ENCODE measurements around the gene PELI2.

Gene PELI2

DNA sequence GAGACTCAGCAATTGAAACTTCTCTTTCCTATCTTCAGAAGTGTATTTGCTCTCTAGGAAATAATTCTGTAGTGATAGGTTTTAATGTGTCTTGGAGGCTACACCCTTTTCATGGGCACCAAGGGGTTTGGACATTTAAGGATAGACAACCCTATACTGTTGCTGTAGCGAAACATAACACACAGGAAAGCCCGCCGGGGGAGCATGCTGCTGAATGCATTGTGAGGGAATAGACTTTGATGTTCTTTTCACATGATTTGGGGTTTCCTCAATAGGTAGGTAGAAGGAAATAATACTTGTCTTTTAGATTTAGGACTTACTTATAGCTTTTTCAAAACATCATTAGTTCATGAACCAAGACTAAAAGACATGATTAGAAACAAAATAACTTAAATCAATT lies 97.0 kb downstream of the PELI2 start:
- Mint-ChIP-seq H3K36me3 (no peaks in the 10 kb centered on the region), H3K4me3 (no peak overlapping the region), H3K27me3 (no peaks in the 10 kb centered on the region), H3K27ac (no peak overlapping the region), H3K4me1 (peaks cover 26% of the 10 kb centered on the region), H3K9me3 (no peaks in the 10 kb centered on the region)

DNA sequence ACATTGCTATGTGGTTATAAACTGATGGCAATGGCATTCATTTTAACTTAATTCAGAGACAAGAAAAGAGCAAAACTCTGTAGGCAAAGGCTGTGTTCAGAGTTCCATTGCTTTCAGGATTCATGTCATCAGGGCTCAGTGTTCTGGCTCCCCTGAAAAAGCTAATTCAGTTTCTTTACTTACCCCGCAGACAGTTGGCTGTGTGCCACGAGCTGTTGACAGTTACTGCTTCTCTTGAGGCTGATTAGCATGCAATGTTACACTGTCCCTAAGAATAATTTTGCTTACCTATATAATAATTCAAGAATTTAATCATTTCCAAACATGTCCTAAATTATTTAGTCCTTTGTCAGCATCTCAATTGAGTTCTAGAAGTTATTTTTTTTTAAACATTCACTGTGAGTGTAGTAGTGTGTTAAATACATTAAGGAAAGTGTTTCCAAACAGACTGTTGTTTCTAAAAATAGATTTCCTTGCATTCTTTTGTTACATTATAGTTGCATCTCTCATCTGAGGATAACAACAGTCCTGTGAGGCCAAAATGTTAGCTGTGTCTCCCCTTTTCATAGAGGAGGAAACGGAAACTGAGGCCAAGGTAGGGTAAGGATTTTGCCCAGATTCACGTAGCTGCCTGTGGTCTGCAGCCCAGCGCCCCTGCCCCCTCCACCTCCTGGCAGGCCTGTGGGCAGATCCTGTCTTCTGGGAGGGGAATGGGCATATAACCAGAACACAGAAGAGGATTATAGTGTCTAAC lies 98.6 kb downstream of the PELI2 start:
- Mint-ChIP-seq H3K4me1 (peaks cover 29% of the 10 kb centered on the region), H3K36me3 (peaks cover 2% of the 10 kb centered on the region), H3K27ac (no peak overlapping the region), H3K27me3 (no peaks in the 10 kb centered on the region), H3K9me3 (no peaks in the 10 kb centered on the region), H3K4me3 (no peak overlapping the region)

DNA sequence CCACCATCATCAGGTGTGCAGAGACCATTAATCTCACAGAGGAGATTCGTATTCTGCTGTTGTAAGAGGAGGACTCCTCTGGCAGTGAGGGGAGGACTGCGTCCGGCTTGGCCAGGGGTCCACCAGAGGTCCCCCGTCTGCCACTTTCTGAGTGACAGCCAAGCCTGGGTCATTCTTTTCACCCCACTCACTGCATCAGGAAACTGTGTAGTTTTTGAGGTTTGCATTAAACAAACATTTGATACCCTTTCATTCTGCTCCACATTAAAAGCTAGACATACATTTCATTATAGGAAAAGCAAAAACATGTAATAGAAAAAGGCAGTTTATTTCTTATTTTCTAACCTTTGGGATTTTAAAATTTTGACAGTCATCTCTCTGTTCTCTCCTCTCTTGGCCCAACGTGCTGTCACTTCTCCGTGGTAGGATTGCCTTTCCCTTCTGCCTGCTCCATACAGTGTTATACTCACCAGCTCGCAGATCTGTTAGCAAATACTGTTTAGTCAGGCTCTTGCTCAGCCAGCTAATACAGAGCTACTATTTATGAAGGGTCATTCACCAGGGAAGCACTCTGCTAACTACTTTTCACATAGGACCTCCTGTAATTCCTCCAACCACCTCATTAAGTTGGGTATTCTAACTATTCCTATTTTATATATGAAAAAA lies 99.3 kb downstream of the PELI2 start:
- Mint-ChIP-seq H3K9me3 (no peaks in the 10 kb centered on the region), H3K27ac (no peak overlapping the region), H3K4me1 (peaks cover 29% of the 10 kb centered on the region), H3K4me3 (no peak overlapping the region), H3K36me3 (peaks cover 2% of the 10 kb centered on the region), H3K27me3 (no peaks in the 10 kb centered on the region)

DNA sequence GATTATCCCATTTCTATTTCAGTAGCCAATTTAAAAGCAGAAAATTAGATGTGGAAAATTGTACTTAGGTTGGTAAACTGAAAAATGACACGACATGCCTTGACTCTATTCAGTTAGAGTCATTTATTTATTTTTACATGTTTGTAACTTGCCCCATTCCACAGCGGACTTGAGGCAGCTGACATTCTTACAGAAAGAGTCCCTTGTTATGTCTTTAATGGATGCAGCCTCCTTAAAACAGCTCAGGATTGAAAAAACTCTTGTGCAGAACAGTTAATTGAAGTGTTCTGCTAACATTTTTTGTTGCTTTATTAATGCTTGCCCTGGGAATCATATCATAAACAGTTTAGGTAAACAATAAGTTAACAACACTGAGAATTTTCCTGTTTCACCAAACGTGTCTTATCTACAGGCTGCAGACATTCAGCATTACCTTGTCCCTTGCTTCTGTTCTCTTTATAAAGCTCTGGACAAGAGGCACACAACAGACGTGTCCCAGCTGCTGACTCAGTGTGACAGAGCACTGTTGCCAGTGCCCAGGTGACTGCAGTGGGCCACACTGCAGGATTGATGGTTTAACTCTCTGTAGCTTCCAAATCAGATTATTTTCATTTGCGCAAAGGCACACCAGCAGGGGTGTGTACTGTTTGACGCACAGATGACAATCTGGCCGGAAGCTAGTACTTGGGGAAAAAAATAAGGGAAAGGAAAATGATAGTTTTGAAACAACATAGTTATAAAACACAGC lies 101.6 kb downstream of the PELI2 start:
- Mint-ChIP-seq H3K27me3 (no peaks in the 10 kb centered on the region), H3K4me3 (no peak overlapping the region), H3K4me1 (peaks cover 16% of the 10 kb centered on the region), H3K27ac (no peak overlapping the region), H3K36me3 (peaks cover 7% of the 10 kb centered on the region), H3K9me3 (no peaks in the 10 kb centered on the region)

DNA sequence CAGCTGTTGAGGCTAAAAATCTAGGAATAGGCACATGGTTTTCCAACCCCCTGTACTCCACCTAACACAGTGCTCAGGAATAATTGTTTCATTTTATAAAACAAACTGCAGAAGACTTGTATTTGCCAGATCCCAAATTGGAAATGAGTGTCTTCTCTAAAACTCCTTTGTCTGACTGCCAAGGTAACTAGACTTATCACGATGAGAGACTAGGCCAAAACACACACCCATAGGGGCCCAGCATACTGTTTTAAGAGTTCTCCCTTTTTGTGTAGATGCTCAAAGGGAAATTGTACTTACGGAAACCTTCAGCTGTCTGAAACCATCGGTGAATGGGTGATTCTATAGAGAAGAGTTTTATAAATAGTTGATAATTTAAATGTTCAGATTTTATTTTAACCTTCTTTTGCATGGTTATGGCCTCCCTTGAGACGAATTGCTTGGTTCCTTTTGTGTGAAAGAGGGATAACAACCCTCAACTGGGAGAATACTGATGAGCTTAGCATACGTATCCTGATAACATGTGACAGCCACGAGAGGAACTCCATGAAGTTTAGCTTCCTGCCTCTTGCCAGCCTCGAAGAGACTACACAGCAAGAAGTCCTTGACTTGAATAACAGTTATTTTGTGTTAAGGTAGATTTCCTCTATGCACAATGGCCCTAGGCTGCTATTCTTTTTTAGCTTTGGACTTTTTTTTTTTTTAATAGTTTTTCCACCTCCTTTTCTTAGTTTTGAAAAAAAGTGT lies 103.3 kb downstream of the PELI2 start:
- peaks cover 12% of the 10 kb centered on the region for H3K36me3 Mint-ChIP-seq
- H3K27ac Mint-ChIP-seq: no peak overlapping the region
- H3K4me3 Mint-ChIP-seq: no peak overlapping the region
- H3K9me3 Mint-ChIP-seq: no peaks in the 10 kb centered on the region
- H3K4me1 Mint-ChIP-seq: peaks cover 5% of the 10 kb centered on the region
- H3K27me3 Mint-ChIP-seq: no peaks in the 10 kb centered on the region

DNA sequence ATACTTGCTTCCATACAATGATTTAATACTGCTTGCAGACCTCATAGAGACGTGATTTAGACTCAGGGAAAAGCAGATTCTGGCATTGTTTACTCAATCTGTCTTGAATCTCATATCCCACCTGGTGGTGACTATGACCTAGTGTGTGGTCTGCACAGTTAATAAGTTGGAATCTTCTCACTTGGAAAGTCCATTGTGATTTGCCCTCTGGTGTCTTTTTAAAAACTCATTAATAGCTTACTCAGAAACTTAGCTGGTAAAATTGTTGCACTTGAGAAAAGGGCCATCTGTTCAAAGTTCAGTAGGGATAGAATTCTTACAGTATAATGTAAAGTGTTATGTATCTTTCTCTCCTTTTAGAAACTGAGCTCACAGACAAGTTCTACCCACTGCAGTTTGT lies 106.0 kb downstream of the PELI2 start:
- Mint-ChIP-seq H3K4me1 (peaks cover 5% of the 10 kb centered on the region), H3K36me3 (peaks cover 13% of the 10 kb centered on the region), H3K9me3 (no peaks in the 10 kb centered on the region), H3K27ac (no peak overlapping the region), H3K4me3 (no peak overlapping the region), H3K27me3 (no peaks in the 10 kb centered on the region)

DNA sequence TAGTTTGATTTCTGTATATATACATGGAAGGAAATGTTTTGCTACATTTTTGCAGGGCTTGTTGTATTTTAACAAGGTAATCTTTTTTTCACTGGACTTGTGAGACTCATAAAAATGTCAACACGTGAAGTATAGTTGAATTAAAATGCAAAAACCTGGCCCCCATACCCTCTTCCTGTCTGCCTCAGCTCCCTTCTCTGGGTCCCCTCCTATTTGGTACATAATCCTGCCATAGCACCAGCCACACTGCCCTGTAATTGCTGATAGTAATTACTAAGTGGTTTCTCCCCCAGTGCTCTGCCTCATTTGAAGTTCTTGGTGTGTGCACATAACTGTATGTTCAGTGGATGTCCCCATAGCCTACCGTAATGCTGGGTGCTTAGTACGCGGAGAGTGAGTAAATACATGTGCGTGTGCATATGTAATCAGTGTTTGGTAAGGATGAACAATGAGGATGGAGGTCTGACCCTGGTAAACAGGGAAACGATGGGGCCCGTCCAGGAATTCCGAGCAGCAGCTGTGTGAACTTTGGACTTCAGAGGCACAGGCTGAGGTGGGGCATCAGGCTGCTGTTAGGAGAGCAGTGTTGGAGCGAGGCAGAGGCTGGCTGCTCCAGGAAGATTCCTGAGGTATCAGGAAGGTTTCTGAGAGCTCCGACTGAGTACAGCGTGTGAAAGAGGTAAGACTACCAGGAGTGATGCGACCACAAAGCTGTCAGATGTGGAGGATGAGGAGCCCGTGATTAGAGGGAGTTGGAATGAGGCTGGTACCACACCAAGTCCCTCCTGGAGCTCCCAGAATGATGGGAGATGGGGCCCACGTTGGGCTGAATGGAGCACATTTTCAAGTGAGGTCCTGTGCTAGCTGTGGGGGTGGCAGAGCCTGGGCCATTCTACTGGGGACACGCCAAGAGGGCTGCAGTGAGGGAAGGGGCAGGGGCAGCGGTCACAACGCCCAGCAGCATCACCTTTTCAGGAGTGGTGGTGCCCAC lies 106.8 kb downstream of the PELI2 start:
- H3K9me3 Mint-ChIP-seq: no peaks in the 10 kb centered on the region
- no peaks in the 10 kb centered on the region for H3K27me3 Mint-ChIP-seq
- H3K27ac Mint-ChIP-seq: no peak overlapping the region
- peaks cover 5% of the 10 kb centered on the region for H3K4me1 Mint-ChIP-seq
- H3K4me3 Mint-ChIP-seq: no peak overlapping the region
- H3K36me3 Mint-ChIP-seq: peaks cover 13% of the 10 kb centered on the region

DNA sequence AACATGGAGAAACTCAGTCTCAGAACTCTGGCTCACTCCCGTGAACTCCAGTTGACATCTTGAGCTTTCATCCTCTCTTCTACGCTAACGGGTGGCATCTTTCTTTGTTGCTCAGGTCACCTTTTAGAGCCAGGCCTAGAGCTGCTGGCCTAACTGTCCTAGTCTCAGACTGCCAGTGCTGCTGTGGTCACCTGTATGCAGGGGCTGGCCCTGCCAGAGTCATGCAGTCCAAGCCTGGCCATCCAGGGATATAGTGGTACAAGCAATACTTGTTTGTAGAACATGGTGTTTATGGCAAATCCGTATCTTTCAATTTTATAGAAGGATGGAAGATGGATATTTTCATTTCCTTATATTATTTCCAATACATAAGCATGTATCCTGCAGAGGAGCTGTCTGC lies 117.2 kb downstream of the PELI2 start:
- Mint-ChIP-seq H3K27ac (no peak overlapping the region), H3K4me3 (no peak overlapping the region), H3K9me3 (peaks cover 5% of the 10 kb centered on the region), H3K36me3 (peaks cover 1% of the 10 kb centered on the region), H3K4me1 (no peaks in the 10 kb centered on the region), H3K27me3 (no peaks in the 10 kb centered on the region)

DNA sequence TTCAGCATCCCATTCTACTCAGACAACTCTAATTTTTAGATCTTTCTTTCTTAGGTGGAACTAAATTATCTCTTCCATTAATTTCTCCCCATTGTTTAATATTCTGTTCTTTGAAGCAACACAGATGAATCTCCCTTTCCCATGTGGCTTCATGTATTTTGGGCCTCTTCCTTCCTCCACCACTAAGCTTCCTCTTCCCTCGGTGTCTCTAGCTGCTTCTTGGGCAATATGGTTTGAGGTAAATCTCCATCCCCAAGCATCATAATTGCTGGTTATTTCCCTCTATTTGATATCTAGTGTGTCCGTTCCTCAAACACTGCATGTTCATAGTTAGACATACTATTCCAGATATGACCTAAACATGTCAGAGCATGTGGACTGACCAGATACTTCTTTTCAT lies 119.2 kb downstream of the PELI2 start:
- Mint-ChIP-seq H3K4me3 (no peak overlapping the region), H3K36me3 (peaks cover 9% of the 10 kb centered on the region), H3K27me3 (no peaks in the 10 kb centered on the region), H3K9me3 (no peaks in the 10 kb centered on the region), H3K27ac (no peak overlapping the region), H3K4me1 (no peaks in the 10 kb centered on the region)

DNA sequence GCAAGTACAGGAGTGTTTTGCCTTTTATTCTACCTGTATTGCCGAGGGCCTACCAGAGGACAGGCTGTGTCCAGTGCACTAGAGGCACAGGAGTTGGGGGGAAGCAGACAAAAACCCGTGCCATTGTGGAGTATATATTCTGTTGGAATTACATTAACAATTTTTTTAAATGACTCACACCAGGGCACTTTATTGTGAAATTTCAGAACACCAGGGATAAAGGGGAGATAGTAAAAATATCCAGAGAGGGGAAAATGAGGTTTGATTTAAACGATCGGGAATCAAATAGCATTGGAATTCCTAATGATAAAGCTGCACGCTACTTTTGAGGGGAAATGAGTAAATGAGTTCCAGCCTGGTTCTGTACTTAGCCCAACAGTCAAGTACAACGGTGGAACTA lies 123.2 kb downstream of the PELI2 start:
- Mint-ChIP-seq H3K9me3 (no peaks in the 10 kb centered on the region), H3K27me3 (no peaks in the 10 kb centered on the region), H3K36me3 (peaks cover 11% of the 10 kb centered on the region), H3K4me3 (no peak overlapping the region), H3K4me1 (no peaks in the 10 kb centered on the region), H3K27ac (no peak overlapping the region)

DNA sequence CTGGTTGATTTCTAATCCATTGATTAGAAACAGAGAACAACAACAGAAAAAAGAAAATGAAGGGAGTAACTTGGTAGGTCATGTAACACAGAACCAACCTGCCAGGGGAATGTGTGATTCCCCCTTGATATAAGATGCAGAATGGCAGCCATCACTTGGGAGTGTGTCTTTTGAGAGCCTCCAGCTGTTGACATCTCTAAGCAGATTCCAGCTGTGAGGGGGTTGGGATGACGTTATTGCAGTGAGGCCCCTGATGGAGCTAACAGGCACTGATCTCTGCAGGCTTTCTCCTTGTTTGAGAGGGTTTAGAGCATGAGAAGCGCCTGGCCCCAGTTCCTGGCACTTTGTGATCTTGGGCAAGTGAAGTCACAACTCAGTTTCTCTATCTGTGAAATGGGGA lies 124.9 kb downstream of the PELI2 start:
- Mint-ChIP-seq H3K36me3 (peaks cover 14% of the 10 kb centered on the region), H3K4me1 (no peaks in the 10 kb centered on the region), H3K4me3 (no peak overlapping the region), H3K27ac (no peak overlapping the region), H3K9me3 (no peaks in the 10 kb centered on the region), H3K27me3 (no peaks in the 10 kb centered on the region)

DNA sequence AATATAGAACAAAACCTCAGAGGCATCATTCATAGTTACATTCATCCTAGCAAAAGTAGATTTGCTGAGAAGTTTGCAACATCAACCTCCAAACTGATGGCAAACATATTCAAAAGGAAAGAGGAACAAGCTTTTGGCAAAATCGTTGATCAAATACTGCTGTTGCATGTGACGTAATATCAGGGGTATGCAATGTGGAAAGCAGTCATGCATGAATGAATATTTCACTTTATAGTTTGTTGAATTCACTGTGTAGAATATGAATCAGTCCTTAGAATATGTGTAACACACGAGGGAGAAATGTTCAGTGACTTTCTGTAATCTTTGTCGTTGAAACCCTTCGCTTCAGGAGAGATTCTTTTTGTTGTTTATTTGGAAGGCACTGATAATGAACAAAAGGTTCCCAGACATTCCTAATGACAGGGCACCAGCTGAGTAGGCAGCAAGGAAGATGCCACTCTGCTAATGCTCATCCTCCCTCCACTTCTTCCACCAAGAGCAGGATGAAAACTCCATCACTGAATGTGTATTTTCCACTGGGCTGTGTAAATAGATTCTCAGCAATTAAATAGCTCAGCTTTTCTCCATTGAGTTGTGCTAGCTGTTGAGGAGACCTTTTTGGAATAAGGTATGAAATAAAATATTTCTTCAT lies 126.1 kb downstream of the PELI2 start:
- Mint-ChIP-seq H3K4me1 (no peaks in the 10 kb centered on the region), H3K9me3 (no peaks in the 10 kb centered on the region)

DNA sequence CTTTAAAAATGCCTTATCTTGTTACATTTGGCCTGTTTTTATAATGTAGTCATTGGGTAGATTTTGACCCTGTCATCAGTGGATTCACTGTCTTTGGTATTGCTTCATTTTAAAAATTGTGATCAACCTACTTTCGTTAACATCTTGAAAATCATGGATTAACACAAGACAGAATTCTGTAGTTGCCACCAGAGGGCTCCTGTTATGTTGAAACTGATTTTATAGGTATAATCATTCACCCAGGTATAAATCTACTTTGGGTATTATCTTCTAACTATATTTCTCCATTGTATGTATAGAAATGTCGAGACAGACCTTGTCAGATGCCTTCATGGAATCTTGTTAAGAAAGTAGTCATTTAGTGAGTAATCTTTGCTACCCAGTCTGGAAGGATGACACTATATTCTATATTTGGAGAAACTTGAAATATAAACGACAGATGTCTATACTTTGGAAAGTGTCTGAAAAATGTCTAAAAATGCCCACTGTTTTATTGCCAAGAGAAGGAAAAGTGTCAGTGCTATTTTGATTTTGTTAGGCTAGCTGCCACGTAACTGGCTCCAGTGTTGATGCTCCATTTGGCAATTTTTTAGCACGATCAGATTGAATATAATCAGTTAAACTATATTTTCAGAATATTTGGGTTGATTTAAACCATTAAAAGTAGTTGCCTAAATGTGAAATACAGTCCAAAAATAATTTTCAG lies 129.4 kb downstream of the PELI2 start:
- H3K4me3 Mint-ChIP-seq: no peak overlapping the region
- peaks cover 10% of the 10 kb centered on the region for H3K9me3 Mint-ChIP-seq
- H3K27ac Mint-ChIP-seq: no peak overlapping the region
- H3K36me3 Mint-ChIP-seq: peaks cover 16% of the 10 kb centered on the region
- no peaks in the 10 kb centered on the region for H3K27me3 Mint-ChIP-seq
- no peaks in the 10 kb centered on the region for H3K4me1 Mint-ChIP-seq

More for the DNA sequence above, 126.1 kb downstream of the PELI2 start:
- H3K27me3 Mint-ChIP-seq: no peaks in the 10 kb centered on the region
- H3K27ac Mint-ChIP-seq: no peak overlapping the region
- no peak overlapping the region for H3K4me3 Mint-ChIP-seq
- peaks cover 18% of the 10 kb centered on the region for H3K36me3 Mint-ChIP-seq

DNA sequence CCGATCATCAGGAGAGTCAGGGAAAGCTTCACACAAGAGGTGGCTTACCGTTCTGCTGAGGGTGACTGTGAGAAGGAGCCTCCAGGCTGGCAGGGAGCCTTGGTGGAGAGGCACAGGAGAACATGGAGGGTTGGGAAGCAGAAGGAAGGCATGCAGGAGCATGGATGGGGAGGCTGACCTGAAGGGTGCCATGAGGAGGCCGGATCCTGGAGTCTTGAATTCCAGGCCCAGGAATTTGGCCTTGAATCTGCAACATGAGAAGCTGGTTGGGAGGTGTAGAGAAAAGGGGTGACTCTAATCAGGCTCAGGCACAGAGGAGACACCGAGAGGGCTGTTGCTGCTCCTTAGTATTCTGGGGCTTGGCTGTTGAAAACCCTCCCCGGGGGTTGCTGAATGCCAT lies 130.2 kb downstream of the PELI2 start:
- peaks cover 18% of the 10 kb centered on the region for H3K36me3 Mint-ChIP-seq
- H3K27ac Mint-ChIP-seq: no peak overlapping the region
- H3K9me3 Mint-ChIP-seq: peaks cover 15% of the 10 kb centered on the region
- no peaks in the 10 kb centered on the region for H3K27me3 Mint-ChIP-seq
- no peaks in the 10 kb centered on the region for H3K4me1 Mint-ChIP-seq
- no peak overlapping the region for H3K4me3 Mint-ChIP-seq
